Measurements from ENCODE around the gene TBPL2. TPM values are rescaled to one million over a fixed set of nuclear protein-coding genes. Genes with fewer than 3 reads are reported as not detected.
A peak's percentile ranks its signal among the peaks of the same experiment; 100 is the strongest.
"Not testable (repeated sequence)": the region's sequence is repeated elsewhere in the genome, so short reads cannot be mapped to it uniquely, and the experiment has no call there.

Gene TBPL2
- total RNA-seq: not detected

DNA sequence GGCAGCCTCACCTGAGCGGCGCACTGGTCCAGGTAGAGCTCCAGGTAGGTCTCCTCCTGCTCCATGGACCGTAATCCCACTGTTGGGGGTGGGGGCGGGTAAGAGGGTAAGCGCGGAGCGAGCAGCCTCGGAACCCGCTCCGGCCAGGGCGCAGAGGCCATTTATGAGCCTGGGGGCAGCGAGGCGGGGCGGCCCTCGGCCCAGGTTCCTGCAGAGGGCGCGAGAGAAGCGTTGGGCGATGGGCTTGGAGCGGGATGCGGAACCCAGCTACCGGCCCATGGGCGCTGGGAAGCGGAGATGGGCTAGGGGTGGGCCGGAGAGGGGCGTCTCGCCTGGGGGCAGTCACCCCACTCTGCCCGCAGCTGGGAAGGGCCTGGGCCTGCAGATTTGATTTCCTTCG is at the start of gene TBPL2:
Gene TBPL2, minus strand, starts transcription at position 232 of the 400 bp plus-strand sequence. Its CDS starts 167 bp downstream, at position 65.
- no peak for DNase-seq (ENCODE audit: low spot score)

DNA sequence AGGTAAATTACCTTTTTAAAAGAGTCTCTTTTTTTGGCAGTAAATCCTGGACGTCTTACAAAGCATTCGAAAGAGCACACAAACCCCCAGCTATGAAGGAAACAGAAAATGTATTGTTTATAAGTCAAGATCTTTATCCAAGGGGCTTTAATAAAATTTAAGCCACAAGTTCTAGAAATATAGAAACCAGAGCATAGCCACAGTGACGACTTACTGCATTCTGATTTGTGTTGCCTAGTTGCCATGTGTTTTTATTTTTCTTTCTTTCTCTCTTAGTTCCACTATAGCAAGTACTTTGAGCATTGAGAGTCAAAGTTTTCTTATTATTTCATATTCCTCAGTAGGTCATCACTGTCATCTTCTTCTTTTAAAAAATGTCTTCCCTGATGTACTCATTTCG is 47.8 kb upstream of the TBPL2 start:
- no peak for DNase-seq (ENCODE audit: low spot score)

GRCh38 chr14:55482936-55483605 is 42.7 kb upstream of the TBPL2 start:
- DNase-seq (ENCODE audit: low spot score): no peak

- DNase-seq (ENCODE audit: low spot score): no peak
Measured at GRCh38 chr14:55481769-55482168, 41.4 kb upstream of the TBPL2 start.

DNA sequence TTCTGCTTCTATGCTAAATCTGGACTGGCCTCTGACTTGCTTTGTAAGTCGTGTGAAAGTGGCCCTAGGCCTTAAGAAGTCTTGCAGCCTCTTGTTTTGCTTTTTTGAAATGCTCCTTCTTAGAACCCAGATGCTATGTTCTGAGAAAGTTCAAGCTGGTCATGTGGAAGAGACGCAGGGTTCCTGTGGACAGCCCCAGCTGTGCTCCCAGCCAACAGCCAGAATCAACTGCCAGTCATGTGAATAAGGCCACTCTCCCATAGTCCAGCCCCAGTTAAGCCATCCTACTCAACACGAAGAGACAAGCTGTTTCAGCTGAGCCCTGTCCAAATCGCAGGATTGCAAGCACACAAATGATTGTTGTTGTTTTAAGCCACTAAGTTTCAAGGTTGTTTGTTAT is 37.3 kb upstream of the TBPL2 start:
- no peak for DNase-seq (ENCODE audit: low spot score)

- DNase-seq (ENCODE audit: low spot score): not testable (repeated sequence)
Measured at GRCh38 chr14:55476448-55476847, 36.0 kb upstream of the TBPL2 start.

- no peak for DNase-seq (ENCODE audit: low spot score)
Measured at GRCh38 chr14:55473786-55474185, 33.4 kb upstream of the TBPL2 start.

GRCh38 chr14:55470025-55470424 is 29.6 kb upstream of the TBPL2 start:
- no peak for DNase-seq (ENCODE audit: low spot score)

DNA sequence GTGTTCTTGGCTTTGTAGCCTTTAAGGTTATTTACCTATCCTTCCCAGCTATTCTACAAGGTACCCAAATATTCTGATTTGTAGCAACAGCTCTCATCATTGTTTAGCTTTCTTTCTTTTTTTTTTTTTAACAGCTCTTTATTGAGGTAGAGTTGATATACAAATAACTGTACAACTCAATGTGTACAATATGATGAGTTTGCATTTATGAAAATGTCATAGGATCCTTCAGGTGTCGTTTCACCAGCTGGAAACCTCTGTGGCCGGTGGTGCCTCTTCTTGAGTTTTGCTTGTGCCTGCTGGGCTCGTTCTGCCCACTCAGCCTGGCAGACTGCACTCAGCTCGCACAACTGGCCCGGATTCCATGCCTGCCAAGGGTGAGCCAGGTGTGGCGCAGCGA is 26.9 kb upstream of the TBPL2 start:
- no peak for DNase-seq (ENCODE audit: low spot score)

GRCh38 chr14:55458800-55459515 is 18.5 kb upstream of the TBPL2 start:
- DNase-seq (ENCODE audit: low spot score): no peak

DNA sequence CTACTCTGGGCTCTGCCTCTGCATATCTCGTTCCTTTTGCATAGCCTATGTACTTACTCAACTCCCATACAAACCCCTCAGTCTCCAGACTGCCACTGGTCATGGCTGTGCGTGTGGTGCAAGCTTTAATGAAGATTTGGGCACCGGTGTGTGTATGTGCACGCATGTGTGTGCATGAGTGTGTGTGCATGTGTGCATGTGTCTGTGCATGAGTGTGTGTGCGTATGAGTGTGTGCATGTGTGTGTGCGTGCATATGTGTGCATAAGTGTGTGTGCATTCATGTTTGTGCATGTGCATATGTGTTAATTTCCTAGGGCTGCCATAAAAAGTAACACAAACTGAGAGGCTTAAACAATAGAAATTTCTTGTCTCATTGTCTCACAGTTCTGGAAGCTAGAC is 17.1 kb upstream of the TBPL2 start:
- no peak for DNase-seq (ENCODE audit: low spot score)

- DNase-seq (ENCODE audit: low spot score): not testable (repeated sequence)
Measured at GRCh38 chr14:55456411-55456810, 16.0 kb upstream of the TBPL2 start.

DNA sequence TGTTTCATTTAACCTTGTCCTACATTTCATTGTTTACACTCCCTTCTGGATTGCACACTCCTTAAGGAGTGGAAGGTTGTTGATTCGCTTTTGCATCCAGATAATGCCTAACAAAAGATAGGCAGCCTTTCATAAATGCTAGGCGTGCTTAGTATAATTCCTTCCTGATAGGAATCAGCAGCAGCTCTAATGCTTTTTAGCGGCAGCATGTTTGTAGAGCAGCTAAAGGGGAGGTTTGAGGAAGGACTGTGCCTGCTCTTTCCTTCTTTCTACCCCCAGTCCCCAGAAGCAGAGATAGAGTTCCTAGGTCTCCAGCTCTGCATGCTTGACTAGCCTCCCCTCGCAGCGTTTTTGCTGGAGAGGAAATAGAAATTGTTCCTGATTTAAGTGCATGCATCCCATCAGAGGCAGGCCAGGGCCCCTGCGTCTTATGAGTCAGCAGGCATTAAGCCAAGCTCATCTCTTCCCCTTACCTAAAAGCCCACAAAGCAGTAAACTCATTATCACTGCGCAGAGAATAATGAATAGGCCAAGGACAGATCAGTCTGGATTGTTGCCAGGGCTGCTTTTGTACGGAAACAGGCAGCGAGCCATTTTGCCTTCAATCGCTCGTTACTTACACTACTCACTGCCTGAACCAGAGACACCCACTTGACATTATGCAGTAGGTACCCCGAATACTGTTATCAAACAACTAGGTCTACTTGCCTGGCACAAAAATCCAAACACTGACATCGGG is 14.0 kb upstream of the TBPL2 start:
- DNase-seq (ENCODE audit: low spot score): peak; percentile 40

- no peak for DNase-seq (ENCODE audit: low spot score)
Measured at GRCh38 chr14:55451950-55452349, 11.5 kb upstream of the TBPL2 start.

DNA sequence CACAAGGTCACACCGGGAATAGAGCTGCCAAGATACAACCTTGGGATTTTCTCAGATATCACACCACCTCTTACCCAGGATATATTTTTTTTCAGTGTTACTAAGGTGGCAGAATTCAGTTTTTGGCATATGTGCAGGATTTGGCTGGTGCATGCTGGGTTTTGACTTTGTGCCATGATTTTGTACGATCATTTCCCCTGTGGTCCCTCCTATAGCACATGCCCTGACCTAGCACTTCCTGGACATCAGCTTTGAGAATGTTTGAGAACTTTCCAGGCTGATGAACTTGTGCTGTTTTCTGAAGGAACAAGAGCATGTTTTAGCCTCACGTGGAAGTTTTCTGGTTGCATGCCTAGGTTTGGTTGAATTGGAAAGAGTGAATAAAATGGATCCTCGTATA is 11.0 kb upstream of the TBPL2 start:
- DNase-seq (ENCODE audit: low spot score): no peak

GRCh38 chr14:55450987-55451386 is 10.6 kb upstream of the TBPL2 start:
- no peak for DNase-seq (ENCODE audit: low spot score)

DNA sequence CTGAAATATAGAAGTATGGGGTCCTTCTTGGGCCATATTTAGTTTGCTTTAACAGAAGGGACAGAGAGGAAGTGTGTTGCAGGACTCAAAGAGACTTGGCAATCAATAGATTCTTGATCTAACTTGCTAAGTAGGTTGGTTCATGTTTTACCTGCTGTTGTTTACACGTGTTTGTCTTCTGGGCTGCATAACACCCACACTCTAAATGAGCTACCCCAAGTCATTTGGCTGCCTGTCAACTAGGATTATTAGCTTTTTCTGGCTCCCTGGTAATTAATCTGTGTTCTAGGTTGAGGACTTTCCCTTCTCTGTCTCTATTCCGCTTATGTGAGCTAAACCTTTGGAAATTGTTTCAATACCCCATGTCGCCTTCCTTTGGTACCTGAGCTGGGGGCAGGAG is 10.1 kb upstream of the TBPL2 start:
- no peak for DNase-seq (ENCODE audit: low spot score)

DNA sequence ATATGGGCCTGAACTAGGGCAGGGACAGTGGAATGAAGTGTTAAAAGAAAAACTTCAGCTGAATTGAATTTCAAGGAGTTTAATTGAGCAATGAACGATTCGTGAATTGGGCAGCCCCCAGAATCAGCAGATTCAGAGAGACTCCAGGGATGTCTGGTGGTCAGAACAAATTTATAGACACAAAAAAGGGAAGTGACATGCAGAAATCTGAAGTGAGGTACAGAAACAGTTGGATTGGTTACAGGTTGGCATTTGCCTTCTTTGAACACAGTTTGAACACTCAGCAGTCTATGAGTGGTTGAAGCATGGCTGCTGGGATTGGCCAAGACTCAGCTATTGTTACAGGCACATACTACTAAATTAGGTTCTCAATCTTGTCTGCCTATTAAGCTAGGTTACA is 9.7 kb upstream of the TBPL2 start:
- DNase-seq (ENCODE audit: low spot score): no peak

GRCh38 chr14:55449116-55449515 is 8.7 kb upstream of the TBPL2 start:
- no peak for DNase-seq (ENCODE audit: low spot score)

- DNase-seq (ENCODE audit: low spot score): no peak
Measured at GRCh38 chr14:55448141-55448614, 7.8 kb upstream of the TBPL2 start.

- DNase-seq (ENCODE audit: low spot score): no peak
Measured at GRCh38 chr14:55446833-55447232, 6.4 kb upstream of the TBPL2 start.

GRCh38 chr14:55446127-55446736 is 5.8 kb upstream of the TBPL2 start:
- DNase-seq (ENCODE audit: low spot score): peak; percentile 67
